ENCODE data around the gene ADAMTS14. TPM values are rescaled to one million over a fixed set of nuclear protein-coding genes. Genes with fewer than 3 reads are reported as not detected.

The ADAMTS14 gene
- total RNA-seq, 2 experiments from 2014 or later, result not detected

DNA sequence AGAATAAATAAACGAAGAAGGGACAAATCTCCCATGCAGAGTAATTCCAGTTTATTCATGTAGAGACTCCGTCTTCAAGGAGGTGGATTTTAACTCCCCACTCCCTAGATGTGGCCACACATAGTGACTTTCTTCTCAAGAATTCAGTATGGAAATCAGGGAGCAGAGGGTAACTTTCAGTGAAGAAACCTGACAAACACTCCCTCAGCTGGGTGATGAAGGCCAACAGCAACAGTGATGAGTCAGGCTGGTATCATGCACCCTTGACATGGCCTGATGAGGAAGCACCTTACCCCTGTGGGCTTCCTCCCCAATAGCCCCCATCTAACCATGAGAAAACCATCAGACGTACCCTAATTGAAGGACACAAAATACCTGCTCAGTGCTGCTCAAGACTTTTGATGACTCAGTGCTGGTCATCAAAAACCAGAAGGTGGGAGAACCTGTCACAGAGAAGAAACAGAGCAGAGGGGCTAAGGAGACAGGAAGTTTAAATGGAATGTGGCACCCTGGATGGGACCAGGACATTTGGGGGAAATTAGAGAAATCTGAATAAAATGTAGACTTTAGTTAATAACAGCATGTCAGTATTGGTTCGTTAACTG lies 50.6 kb downstream of the ADAMTS14 start:
- no peaks in the 10 kb centered on the region for H3K9me3 Mint-ChIP-seq
- no peaks in the 10 kb centered on the region for H3K4me1 Mint-ChIP-seq
- H3K27ac Mint-ChIP-seq, result no peak overlapping the region
- no peak overlapping the region for H3K4me3 Mint-ChIP-seq
- DNase-seq, result no peak
- H3K27me3 Mint-ChIP-seq, result no peaks in the 10 kb centered on the region
- H3K36me3 Mint-ChIP-seq (ENCODE audit: low read depth), result no peaks in the 10 kb centered on the region
- ChIA-PET POLR2A (no interaction called here), CTCF (no interaction called here)

DNA sequence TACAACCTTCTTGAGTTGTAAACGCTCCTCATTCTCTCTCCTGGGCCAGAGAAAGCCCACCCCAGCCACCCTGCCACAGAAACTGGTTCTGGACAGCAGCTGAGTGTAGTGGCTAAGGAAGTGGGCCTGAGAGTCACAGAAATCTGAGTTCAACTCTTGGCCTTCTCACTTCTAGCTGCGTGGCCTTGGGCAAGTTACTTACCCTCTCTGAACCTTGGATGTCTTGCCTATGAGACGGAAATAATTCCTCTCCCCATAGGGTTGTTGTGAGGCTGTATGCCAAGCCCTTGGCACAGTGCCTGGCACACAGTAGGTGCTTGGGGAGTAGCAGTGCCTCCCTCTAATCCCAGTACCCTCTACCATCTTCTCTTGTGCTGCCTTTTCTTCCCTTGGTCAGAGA lies 51.5 kb downstream of the ADAMTS14 start:
- H3K4me1 Mint-ChIP-seq, result no peaks in the 10 kb centered on the region
- no peaks in the 10 kb centered on the region for H3K9me3 Mint-ChIP-seq
- no peaks in the 10 kb centered on the region for H3K36me3 Mint-ChIP-seq (ENCODE audit: low read depth)
- H3K4me3 Mint-ChIP-seq, result no peak overlapping the region
- no peak overlapping the region for H3K27ac Mint-ChIP-seq
- DNase-seq, result no peak
- ChIA-PET POLR2A (no interaction called here), CTCF (interaction anchor here (0.7 to 1.2 kb wide), 2 partner anchors 22 to 113 kb away, joined by 3 read pairs; no protein-coding TSS in a partner anchor)
- H3K27me3 Mint-ChIP-seq, result no peaks in the 10 kb centered on the region

DNA sequence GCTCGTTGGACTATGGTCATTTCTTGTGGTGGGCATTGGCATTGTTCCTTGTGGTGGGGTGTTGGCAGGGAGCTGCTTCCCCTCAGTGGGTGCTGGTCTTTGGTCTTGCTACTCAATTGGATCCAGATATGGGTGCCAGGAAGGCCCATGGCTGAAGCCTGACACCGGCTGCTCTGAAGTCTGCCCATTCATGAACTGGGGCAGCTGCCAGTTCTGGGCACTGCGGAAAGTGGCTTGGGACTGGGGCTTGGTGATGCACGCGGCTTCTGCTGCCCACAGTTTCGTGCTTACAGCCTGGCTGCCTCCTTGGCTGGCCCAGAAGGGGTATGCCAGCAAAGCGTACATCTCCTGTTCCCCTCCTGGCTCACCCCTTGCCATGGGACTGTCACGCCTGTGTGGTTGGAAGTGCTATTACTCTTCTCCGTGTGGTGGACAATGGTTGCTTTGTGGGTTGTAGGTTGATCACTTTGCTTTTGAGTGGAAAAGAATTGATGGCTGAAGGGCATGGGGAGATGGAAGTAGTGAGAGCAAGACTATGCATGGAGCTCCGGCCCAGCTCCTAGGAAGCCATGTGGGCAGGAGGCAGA lies 54.7 kb downstream of the ADAMTS14 start:
- no peaks in the 10 kb centered on the region for H3K4me1 Mint-ChIP-seq
- no peaks in the 10 kb centered on the region for H3K9me3 Mint-ChIP-seq
- H3K4me3 Mint-ChIP-seq, result no peak overlapping the region
- CTCF ChIA-PET, result no interaction called here
- H3K36me3 Mint-ChIP-seq (ENCODE audit: low read depth), result no peaks in the 10 kb centered on the region
- H3K27me3 Mint-ChIP-seq, result no peaks in the 10 kb centered on the region
- DNase-seq, result no peak
- H3K27ac Mint-ChIP-seq, result no peak overlapping the region
- POLR2A ChIA-PET, result no interaction called here

DNA sequence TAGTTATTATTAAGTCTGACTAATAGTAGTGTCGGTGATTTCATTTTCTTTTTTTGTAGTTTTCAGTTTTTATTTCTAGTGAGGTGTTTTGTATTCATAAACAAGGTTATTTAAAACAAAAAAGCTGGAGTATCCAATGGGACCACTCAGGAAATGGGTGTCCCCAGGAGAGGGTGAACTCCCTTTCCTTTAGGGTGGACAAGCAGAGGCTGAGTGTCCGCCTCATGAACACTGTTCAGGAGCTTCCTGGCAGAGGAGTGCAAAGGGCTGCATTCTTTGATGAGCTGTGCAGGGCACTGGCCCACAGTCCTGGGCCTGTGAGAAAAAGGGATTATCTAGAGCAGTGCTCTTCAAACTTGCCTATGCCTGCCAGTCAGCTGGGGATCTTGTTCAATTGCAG lies 56.0 kb downstream of the ADAMTS14 start:
- ChIA-PET CTCF (interaction anchor here (0.9 to 1.3 kb wide), 3 partner anchors 10 to 14 kb away, joined by 3 to 5 read pairs (median 3); no protein-coding TSS in a partner anchor), POLR2A (no interaction called here)

DNA sequence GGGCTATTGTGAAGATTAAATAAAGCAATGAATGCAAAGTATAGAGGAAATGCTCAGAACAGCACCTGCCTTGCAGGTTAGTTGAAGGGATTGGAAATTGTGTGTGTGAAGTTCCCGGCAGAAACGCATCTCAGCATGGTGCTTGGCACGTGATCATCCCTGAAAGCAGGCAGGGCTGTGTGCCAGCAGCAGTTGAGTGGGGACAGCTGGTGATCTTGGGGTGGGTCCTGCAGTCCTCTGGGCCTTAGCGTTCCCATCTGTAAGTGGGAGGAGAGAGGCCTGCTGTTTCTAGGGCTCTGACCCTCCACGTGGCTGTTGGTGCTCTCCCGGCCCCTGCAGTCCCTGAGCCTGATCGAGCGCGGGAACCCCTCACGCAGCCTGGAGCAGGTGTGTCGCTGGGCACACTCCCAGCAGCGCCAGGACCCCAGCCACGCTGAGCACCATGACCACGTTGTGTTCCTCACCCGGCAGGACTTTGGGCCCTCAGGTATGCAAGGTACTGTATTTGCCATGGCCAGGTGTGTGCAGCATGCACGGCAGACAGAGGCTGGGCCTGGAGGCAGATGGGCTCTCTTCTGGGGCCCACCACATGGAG lies 57.6 kb downstream of the ADAMTS14 start:
- H3K27ac Mint-ChIP-seq, result no peak overlapping the region
- no peaks in the 10 kb centered on the region for H3K4me1 Mint-ChIP-seq
- CTCF ChIA-PET, result interaction anchor here (0.6 kb wide), 1 partner anchor 12 kb away, joined by 3 read pairs; no protein-coding TSS in a partner anchor
- no peaks in the 10 kb centered on the region for H3K27me3 Mint-ChIP-seq
- H3K9me3 Mint-ChIP-seq, result no peaks in the 10 kb centered on the region
- no peak overlapping the region for H3K4me3 Mint-ChIP-seq
- no peak for DNase-seq
- POLR2A ChIA-PET, result no interaction called here
- no peaks in the 10 kb centered on the region for H3K36me3 Mint-ChIP-seq (ENCODE audit: low read depth)

More for the DNA sequence above, 56.0 kb downstream of the ADAMTS14 start:
- Mint-ChIP-seq H3K9me3 (no peaks in the 10 kb centered on the region), H3K27me3 (no peaks in the 10 kb centered on the region), H3K4me3 (no peak overlapping the region), H3K27ac (no peak overlapping the region), H3K4me1 (no peaks in the 10 kb centered on the region), H3K36me3 (ENCODE audit: low read depth) (no peaks in the 10 kb centered on the region)
- DNase-seq, result no peak

DNA sequence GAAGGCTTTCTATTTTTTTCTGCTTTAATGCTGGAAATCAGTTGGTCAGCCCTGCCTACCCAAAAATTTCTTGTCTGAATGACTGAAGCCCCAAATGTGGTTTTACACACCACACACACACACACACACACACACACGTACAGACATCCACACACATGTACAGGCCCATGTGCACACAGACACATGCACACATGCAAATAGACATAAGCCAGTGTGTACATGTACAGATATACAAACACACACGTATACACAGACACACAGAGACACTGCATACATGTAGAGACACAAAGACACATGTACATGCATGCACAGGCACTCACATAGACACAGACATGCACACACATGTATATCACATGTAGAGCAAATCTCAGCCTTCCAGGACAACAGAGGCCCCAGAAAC lies 58.6 kb downstream of the ADAMTS14 start:
- Mint-ChIP-seq H3K27me3 (no peaks in the 10 kb centered on the region), H3K9me3 (no peaks in the 10 kb centered on the region), H3K4me1 (no peaks in the 10 kb centered on the region), H3K27ac (no peak overlapping the region), H3K4me3 (no peak overlapping the region), H3K36me3 (ENCODE audit: low read depth) (no peaks in the 10 kb centered on the region)
- POLR2A ChIA-PET, result no interaction called here
- CTCF ChIA-PET, result interaction anchor here (1.4 to 1.5 kb wide), 2 partner anchors 155 to 270 kb away, joined by 3 read pairs; no protein-coding TSS in a partner anchor
- no peak for DNase-seq

DNA sequence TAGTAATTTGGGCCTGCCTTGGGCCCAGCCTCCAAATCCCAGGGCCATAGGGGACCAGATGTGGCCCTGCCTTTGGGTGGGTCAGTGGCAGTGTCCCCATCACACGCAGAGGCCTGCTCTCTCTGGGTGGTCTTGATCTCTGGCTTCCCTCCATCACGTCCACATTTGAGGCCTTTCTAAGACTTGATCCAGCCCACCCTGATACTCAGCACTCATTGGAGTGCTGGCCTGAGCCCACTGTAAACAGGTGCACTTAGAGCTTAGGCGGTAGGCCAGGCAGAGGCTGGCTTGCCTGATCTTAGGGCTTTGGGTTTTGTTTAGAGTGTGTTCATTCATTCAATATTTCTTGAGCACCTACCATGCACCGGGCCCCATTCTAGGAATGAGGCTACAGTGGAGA lies 60.3 kb downstream of the ADAMTS14 start:
- no peaks in the 10 kb centered on the region for H3K27me3 Mint-ChIP-seq
- CTCF ChIA-PET, result interaction anchor here (1.5 kb wide), 1 partner anchor 10 kb away, joined by 4 read pairs; no protein-coding TSS in a partner anchor
- H3K4me3 Mint-ChIP-seq, result no peak overlapping the region
- DNase-seq, result no peak
- POLR2A ChIA-PET, result no interaction called here
- H3K9me3 Mint-ChIP-seq, result no peaks in the 10 kb centered on the region
- no peaks in the 10 kb centered on the region for H3K36me3 Mint-ChIP-seq (ENCODE audit: low read depth)
- H3K27ac Mint-ChIP-seq, result no peak overlapping the region
- H3K4me1 Mint-ChIP-seq, result no peaks in the 10 kb centered on the region

DNA sequence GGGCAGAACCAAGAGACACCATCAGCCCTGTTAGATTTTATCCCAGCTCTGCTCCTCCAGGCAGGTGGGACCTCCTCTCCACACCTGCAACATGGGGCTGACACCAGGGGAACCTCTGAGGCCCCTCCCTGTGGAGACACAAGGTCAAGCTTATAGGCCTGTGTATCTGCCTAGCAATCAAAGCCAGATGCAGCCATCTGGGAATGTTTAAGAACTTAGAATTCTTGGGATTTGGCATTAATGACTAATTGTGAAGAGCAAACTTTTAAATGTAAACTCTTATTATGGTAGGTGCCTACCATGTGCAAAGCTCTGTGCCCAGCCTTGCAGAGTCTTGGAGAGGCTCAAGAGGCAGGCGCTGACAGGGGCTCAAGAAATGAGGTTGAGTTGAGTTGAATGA lies 60.7 kb downstream of the ADAMTS14 start:
- H3K9me3 Mint-ChIP-seq, result no peaks in the 10 kb centered on the region
- no peak for DNase-seq
- H3K27ac Mint-ChIP-seq, result no peak overlapping the region
- no peaks in the 10 kb centered on the region for H3K36me3 Mint-ChIP-seq (ENCODE audit: low read depth)
- no peaks in the 10 kb centered on the region for H3K4me1 Mint-ChIP-seq
- H3K27me3 Mint-ChIP-seq, result no peaks in the 10 kb centered on the region
- POLR2A ChIA-PET, result no interaction called here
- CTCF ChIA-PET, result interaction anchor here (1.5 kb wide), 1 partner anchor 9 kb away, joined by 4 read pairs; no protein-coding TSS in a partner anchor
- H3K4me3 Mint-ChIP-seq, result no peak overlapping the region

DNA sequence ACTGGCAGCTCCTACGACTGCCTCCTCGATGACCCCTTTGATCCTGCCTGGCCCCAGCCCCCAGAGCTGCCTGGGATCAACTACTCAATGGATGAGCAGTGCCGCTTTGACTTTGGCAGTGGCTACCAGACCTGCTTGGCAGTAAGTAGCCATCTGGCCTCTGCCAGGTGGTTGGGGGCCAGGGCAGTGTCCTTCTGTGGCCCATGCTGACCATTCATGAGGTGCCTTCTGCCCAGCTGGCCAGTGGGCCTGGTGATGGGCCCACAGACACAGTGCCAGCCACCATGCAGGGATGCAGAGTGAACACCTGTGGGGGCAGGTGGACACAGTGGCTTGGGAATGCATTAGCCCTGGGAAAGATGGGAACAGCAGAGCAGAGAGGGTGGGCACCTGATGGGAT lies 62.9 kb downstream of the ADAMTS14 start:
- H3K36me3 Mint-ChIP-seq (ENCODE audit: low read depth), result no peaks in the 10 kb centered on the region
- H3K4me3 Mint-ChIP-seq, result no peak overlapping the region
- no peaks in the 10 kb centered on the region for H3K27me3 Mint-ChIP-seq
- ChIA-PET POLR2A (no interaction called here), CTCF (interaction anchor here (1.0 kb wide), 1 partner anchor 18 kb away, joined by 3 read pairs; no protein-coding TSS in a partner anchor)
- no peaks in the 10 kb centered on the region for H3K9me3 Mint-ChIP-seq
- no peak for DNase-seq
- no peaks in the 10 kb centered on the region for H3K4me1 Mint-ChIP-seq
- H3K27ac Mint-ChIP-seq, result no peak overlapping the region

DNA sequence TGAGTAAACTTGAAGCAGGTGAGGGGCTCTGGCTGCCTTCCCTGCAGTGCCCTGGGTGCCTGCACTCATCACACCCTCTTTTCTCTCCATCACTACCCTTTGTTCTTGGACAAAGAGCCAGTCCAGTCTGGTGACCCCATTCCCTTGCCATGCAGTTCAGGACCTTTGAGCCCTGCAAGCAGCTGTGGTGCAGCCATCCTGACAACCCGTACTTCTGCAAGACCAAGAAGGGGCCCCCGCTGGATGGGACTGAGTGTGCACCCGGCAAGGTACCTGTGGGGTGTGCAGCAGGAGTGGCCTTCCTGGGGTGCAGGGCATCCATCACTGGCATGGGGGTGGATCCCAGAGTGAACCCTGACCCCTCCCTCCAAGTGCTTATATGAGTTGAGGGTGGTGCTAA lies 64.2 kb downstream of the ADAMTS14 start:
- no peaks in the 10 kb centered on the region for H3K9me3 Mint-ChIP-seq
- H3K36me3 Mint-ChIP-seq (ENCODE audit: low read depth), result no peaks in the 10 kb centered on the region
- ChIA-PET CTCF (no interaction called here), POLR2A (no interaction called here)
- H3K4me1 Mint-ChIP-seq, result peaks cover under 1% of the 10 kb centered on the region
- H3K4me3 Mint-ChIP-seq, result no peak overlapping the region
- no peak overlapping the region for H3K27ac Mint-ChIP-seq
- no peaks in the 10 kb centered on the region for H3K27me3 Mint-ChIP-seq
- no peak for DNase-seq

DNA sequence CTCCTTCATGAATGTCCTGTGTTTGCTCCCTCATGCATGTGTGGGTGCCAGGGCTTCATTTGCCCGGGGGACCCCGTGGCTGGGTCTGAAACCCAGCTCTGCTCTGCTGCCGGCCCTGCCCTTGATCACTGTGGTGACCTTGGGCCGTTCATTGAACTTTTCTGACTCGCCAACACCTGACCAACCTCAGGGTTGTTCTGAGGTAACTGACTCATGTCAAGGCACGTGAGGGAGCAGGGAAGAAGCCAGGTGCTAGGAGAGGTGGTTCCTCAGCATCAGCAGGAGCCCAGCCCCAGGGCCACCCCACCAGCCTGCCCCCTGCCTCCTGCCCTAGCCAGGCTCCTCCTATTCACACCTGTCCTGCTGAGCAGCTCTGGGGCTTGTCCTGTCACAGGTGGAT lies 64.9 kb downstream of the ADAMTS14 start:
- Mint-ChIP-seq H3K9me3 (no peaks in the 10 kb centered on the region), H3K27me3 (no peaks in the 10 kb centered on the region), H3K27ac (no peak overlapping the region), H3K36me3 (ENCODE audit: low read depth) (no peaks in the 10 kb centered on the region), H3K4me1 (peaks cover 4% of the 10 kb centered on the region), H3K4me3 (no peak overlapping the region)
- CTCF ChIA-PET, result no interaction called here
- no peak for DNase-seq
- POLR2A ChIA-PET, result no interaction called here

DNA sequence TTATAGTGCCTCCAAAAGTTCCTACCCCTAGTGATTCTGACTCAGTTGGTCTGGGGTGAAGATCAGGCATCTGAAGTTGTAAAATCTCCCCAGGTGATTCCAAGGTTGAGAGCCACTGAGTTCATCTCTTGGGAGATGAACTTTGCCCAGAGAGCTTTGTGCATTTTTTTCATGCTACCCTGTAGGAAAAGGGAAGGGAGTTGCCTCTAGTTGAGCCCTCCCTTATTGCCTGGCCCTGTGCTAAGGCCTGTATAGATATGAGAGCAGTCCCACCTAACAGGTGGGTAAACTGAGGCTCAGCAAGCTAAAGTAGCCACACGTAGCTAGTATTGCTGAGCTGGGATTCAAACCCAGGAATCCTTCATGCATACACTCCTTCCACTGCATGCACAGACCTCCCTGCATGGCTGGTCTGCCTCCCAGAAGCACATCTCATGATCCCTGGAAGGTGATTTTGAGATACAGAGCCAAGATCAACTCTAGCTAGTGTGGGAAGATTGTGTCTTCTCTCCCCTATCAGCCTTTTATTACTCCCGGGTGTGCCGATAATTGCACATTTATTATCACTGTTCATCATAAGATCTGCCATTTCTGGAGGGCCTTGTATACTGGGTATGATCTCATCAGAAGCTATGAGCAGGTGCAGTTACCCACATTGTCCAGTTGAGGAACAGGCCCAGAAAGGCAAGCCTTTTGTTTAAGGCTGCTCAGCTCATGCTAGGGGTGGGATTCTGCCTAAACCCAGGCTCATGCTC lies 65.9 kb downstream of the ADAMTS14 start:
- Mint-ChIP-seq H3K9me3 (no peaks in the 10 kb centered on the region), H3K36me3 (ENCODE audit: low read depth) (no peaks in the 10 kb centered on the region), H3K27me3 (no peaks in the 10 kb centered on the region), H3K4me3 (no peak overlapping the region), H3K27ac (no peak overlapping the region), H3K4me1 (peaks cover 13% of the 10 kb centered on the region)
- ChIA-PET POLR2A (no interaction called here), CTCF (interaction anchor here (0.6 to 2.1 kb wide), 4 partner anchors 9 to 1927 kb away, joined by 3 to 5 read pairs (median 4); no protein-coding TSS in a partner anchor)
- DNase-seq, result no peak

DNA sequence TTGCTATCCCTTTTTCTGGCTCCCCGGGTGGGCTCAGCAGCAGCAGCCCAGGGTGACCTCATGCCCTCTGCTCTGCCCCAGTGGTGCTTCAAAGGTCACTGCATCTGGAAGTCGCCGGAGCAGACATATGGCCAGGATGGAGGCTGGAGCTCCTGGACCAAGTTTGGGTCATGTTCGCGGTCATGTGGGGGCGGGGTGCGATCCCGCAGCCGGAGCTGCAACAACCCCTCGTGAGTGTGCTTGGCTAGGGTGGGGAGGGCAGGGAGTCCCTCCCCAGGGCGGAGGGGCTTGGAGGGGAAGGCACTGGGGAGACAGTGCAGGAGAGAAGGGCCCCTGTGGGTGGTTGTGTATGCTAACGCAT lies 66.4 kb downstream of the ADAMTS14 start:
- no peak for DNase-seq
- Mint-ChIP-seq H3K9me3 (no peaks in the 10 kb centered on the region), H3K36me3 (ENCODE audit: low read depth) (no peaks in the 10 kb centered on the region), H3K27me3 (no peaks in the 10 kb centered on the region), H3K4me1 (peaks cover 13% of the 10 kb centered on the region), H3K4me3 (no peak overlapping the region), H3K27ac (no peak overlapping the region)
- ChIA-PET CTCF (interaction anchor here (0.6 to 2.1 kb wide), 5 partner anchors 10 to 1927 kb away, joined by 3 to 5 read pairs (median 3); no protein-coding TSS in a partner anchor), POLR2A (no interaction called here)
